ENCODE data around the gene FBXL3. TPM values are rescaled to one million over a fixed set of nuclear protein-coding genes. Genes with fewer than 3 reads are reported as not detected.

The FBXL3 gene
- total and polyA plus RNA-seq, 2 of the 13 experiments (the other 11 are each of a cell fraction or from before 2014, with no cell fraction given) = 11.5 to 18.5 TPM

DNA sequence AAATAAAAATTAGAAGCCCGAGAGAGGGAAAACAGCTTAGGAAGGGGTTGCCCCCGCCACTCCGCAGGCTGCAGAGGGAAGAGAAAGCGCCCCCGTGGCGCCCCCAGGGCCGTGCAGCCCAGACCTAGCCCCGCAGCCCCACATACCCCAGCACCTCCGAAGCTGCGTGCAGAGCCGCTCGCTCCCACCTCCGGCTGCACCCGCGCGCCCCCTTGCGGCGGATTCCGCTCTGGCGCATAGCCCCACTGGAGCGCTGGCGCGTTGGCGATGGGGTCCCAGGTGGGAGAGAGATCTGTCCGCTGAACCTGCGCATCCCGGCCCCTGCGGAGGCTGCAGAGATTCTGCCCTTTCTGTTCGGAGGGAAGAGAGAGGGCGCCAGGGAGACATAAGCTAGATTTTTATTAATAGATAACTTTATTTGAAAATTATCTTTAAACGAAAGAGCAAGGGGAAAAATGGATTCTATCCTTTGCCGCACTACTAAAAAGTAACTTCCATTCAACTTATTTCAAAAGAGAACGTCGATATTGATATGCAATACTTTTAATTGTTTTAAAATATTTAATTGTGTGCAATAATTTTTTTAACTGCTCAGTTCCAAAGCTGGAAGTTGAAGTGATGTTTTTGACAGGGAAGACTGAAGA lies 46.8 kb downstream of the FBXL3 start (continued):
- TF ChIP-seq HOMEZ (CRISPR knock-in tag; IDR thresholded peaks at IDR 0.05; ENCODE audit: low read depth) (0 out of 2 replicates have a peak, but pooled peaks have one; percentile 22), ZNF512B (CRISPR knock-in tag; IDR thresholded peaks at IDR 0.05; ENCODE audit: borderline replicate concordance) (peak; percentile 65; the same call in 1 of the 2 replicates), ZMYM3 (CRISPR knock-in tag; IDR thresholded peaks at IDR 0.05) (0 out of 2 replicates have a peak, but pooled peaks have one; percentile 14), ADNP (CRISPR knock-in tag; IDR thresholded peaks at IDR 0.05) (no peak), ZNF232 (CRISPR knock-in tag; IDR thresholded peaks at IDR 0.05; ENCODE audit: borderline replicate concordance) (no peak), ISL2 (CRISPR knock-in tag; IDR thresholded peaks at IDR 0.05) (0 out of 2 replicates have a peak, but pooled peaks have one; percentile 18), ZNF605 (CRISPR knock-in tag; IDR thresholded peaks at IDR 0.05) (0 out of 2 replicates have a peak, but pooled peaks have one; percentile 40), ZNF687 (CRISPR knock-in tag; IDR thresholded peaks at IDR 0.05) (peak; percentile 66), SMARCE1 (IDR thresholded peaks at IDR 0.05; ENCODE audit: borderline replicate concordance) (no peak), FOXO1 (CRISPR knock-in tag; IDR thresholded peaks at IDR 0.05) (0 out of 2 replicates have a peak, but pooled peaks have one; percentile 16), HNF1B (CRISPR knock-in tag; IDR thresholded peaks at IDR 0.05) (0 out of 2 replicates have a peak, but pooled peaks have one; percentile 10), ZNF501 (CRISPR knock-in tag; IDR thresholded peaks at IDR 0.05) (peak; percentile 46; the same call in 1 of the 2 replicates), SP2 (CRISPR knock-in tag; IDR thresholded peaks at IDR 0.05) (no peak), ZNF768 (CRISPR knock-in tag; IDR thresholded peaks at IDR 0.05) (peak; percentile 56; the same call in 1 of the 2 replicates), TAF15 (IDR thresholded peaks at IDR 0.05; ENCODE audit: low read depth, low read length, poor library complexity, severe bottlenecking) (no peak), ZNF326 (CRISPR knock-in tag; IDR thresholded peaks at IDR 0.05; ENCODE audit: borderline replicate concordance) (no peak)
- TF ChIP-seq, protein P1, sequence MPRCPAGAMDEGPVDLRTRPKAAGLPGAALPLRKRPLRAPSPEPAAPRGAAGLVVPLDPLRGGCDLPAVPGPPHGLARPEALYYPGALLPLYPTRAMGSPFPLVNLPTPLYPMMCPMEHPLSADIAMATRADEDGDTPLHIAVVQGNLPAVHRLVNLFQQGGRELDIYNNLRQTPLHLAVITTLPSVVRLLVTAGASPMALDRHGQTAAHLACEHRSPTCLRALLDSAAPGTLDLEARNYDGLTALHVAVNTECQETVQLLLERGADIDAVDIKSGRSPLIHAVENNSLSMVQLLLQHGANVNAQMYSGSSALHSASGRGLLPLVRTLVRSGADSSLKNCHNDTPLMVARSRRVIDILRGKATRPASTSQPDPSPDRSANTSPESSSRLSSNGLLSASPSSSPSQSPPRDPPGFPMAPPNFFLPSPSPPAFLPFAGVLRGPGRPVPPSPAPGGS (CRISPR knock-in tag; IDR thresholded peaks at IDR 0.05) = no peak

Data from HepG2 (cell line).